Measurements from ENCODE around the gene LOC101059915.

The LOC101059915 gene

GRCh38 chrX:71667328-71668247, at the start of gene LOC101059915:
TSS of gene LOC101059915 (plus strand) at chrX:71667546.
- no peak within 1 kb of the TSS for H3K27ac ChIP-seq
- TF ChIP-seq CTCF (IDR thresholded peaks at IDR 0.05) (no peak), ZFX (IDR thresholded peaks at IDR 0.05; ENCODE audit: borderline replicate concordance) (no peak)

GRCh38 chrX:71617742-71618141, 49.6 kb upstream of the LOC101059915 start:
- no peak for TF ChIP-seq CTCF (IDR thresholded peaks at IDR 0.05)
- no peak for TF ChIP-seq ZFX (IDR thresholded peaks at IDR 0.05; ENCODE audit: borderline replicate concordance)

GRCh38 chrX:71618303-71618721, 49.0 kb upstream of the LOC101059915 start, which contains the start of gene CXCR3:
TSS of gene CXCR3 (minus strand) at chrX:71618511. CDS start at chrX:71618449, 62 bp downstream.
- TF ChIP-seq ZFX (IDR thresholded peaks at IDR 0.05; ENCODE audit: borderline replicate concordance) (no peak), CTCF (IDR thresholded peaks at IDR 0.05) (no peak)
- H3K27ac ChIP-seq, result no peak within 1 kb of the TSS

More at GRCh38 chrX:71617742-71618141, 49.6 kb upstream of the LOC101059915 start:
- no peak overlapping the region for H3K27ac ChIP-seq

GRCh38 chrX:71618787-71619186, 48.6 kb upstream of the LOC101059915 start:
- H3K27ac ChIP-seq, result no peak overlapping the region
- no peak for TF ChIP-seq CTCF (IDR thresholded peaks at IDR 0.05)
- no peak for TF ChIP-seq ZFX (IDR thresholded peaks at IDR 0.05; ENCODE audit: borderline replicate concordance)

- TF ChIP-seq CTCF (IDR thresholded peaks at IDR 0.05), result no peak
- TF ChIP-seq ZFX (IDR thresholded peaks at IDR 0.05; ENCODE audit: borderline replicate concordance), result no peak
- no peak overlapping the region for H3K27ac ChIP-seq
These were observed 48.2 kb upstream of the LOC101059915 start for GRCh38 chrX:71619193-71619592.

- H3K27ac ChIP-seq, result no peak overlapping the region
- TF ChIP-seq CTCF (IDR thresholded peaks at IDR 0.05) (no peak), ZFX (IDR thresholded peaks at IDR 0.05; ENCODE audit: borderline replicate concordance) (no peak)
These were observed 47.4 kb upstream of the LOC101059915 start for GRCh38 chrX:71619986-71620385.

- H3K27ac ChIP-seq, result no peak overlapping the region
- TF ChIP-seq CTCF (IDR thresholded peaks at IDR 0.05), result no peak
These were observed 45.7 kb upstream of the LOC101059915 start for GRCh38 chrX:71621603-71622002.
